Measurements from ENCODE around the gene TEAD1. TPM values are rescaled to one million over a fixed set of nuclear protein-coding genes. Genes with fewer than 3 reads are reported as not detected.

Gene TEAD1
- total and polyA plus RNA-seq, 2 experiments from 2014 or later: 24.5 to 103 TPM

- H3K4me3 Mint-ChIP-seq: no peak overlapping the region
- Histone ChIP-seq H4K20me1 (replicated peaks; ENCODE audit: insufficient read depth) (0 out of 2 replicates have a peak, but pooled peaks cover 2% of the 10 kb centered on the region), H3K9me2 (ENCODE audit: insufficient read depth) (no peaks in the 10 kb centered on the region), H2AFZ (no peak overlapping the region), H3K4me1 (ENCODE audit: insufficient read depth) (peaks cover 68% of the 10 kb centered on the region), H3F3A (replicated peaks; ENCODE audit: low read depth) (no peaks in the 10 kb centered on the region), H3K4me2 (no peak overlapping the region), H3K4me3 (no peak overlapping the region), H3K27ac (ENCODE audit: low read depth) (no peak overlapping the region), H3K36me3 (ENCODE audit: insufficient read depth) (no peaks in the 10 kb centered on the region), H3K27me3 (ENCODE audit: insufficient read depth) (no peaks in the 10 kb centered on the region), H3K79me2 (replicated peaks; ENCODE audit: insufficient read depth) (peaks cover 97% of the 10 kb centered on the region)
- H3K36me3 Mint-ChIP-seq (ENCODE audit: low read depth): no peaks in the 10 kb centered on the region; the same call in 2 of the 3 replicates
- TF ChIP-seq POLR2AphosphoS5 (IDR thresholded peaks at IDR 0.05; ENCODE audit: low read depth): no peak
- no peak for TF ChIP-seq ZNF462 (CRISPR knock-in tag; IDR thresholded peaks at IDR 0.05)
- no peak for TF ChIP-seq CREB1 (CRISPR knock-in tag; IDR thresholded peaks at IDR 0.05; ENCODE audit: low read depth)
- TF ChIP-seq, protein P1, sequence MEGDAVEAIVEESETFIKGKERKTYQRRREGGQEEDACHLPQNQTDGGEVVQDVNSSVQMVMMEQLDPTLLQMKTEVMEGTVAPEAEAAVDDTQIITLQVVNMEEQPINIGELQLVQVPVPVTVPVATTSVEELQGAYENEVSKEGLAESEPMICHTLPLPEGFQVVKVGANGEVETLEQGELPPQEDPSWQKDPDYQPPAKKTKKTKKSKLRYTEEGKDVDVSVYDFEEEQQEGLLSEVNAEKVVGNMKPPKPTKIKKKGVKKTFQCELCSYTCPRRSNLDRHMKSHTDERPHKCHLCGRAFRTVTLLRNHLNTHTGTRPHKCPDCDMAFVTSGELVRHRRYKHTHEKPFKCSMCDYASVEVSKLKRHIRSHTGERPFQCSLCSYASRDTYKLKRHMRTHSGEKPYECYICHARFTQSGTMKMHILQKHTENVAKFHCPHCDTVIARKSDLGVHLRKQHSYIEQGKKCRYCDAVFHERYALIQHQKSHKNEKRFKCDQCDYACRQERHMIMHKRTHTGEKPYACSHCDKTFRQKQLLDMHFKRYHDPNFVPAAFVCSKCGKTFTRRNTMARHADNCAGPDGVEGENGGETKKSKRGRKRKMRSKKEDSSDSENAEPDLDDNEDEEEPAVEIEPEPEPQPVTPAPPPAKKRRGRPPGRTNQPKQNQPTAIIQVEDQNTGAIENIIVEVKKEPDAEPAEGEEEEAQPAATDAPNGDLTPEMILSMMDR (conservative IDR thresholded peaks at IDR 0.05; ENCODE audit: low read depth in 2 of 2): no peak
- no peak for TF ChIP-seq EZH2 (IDR thresholded peaks at IDR 0.05; ENCODE audit: low read depth, unreplicated experiment)
- no peak for TF ChIP-seq JUNB (IDR thresholded peaks at IDR 0.05; ENCODE audit: unreplicated experiment)
- TF ChIP-seq ZNF331 (CRISPR knock-in tag; IDR thresholded peaks at IDR 0.05; ENCODE audit: low read depth): no peak
- TF ChIP-seq ETS1 (IDR thresholded peaks at IDR 0.05): no peak
- H3K27ac Mint-ChIP-seq: peak overlapping the region; percentile 44; the same call in 1 of the 2 replicates
- no peak for ATAC-seq
- no peaks in the 10 kb centered on the region for H3K9me3 Mint-ChIP-seq
- DNase-seq (ENCODE audit: low spot score): no peak
- peaks cover 72% of the 10 kb centered on the region for H3K4me1 Mint-ChIP-seq
- peaks cover 7% of the 10 kb centered on the region for H3K27me3 Mint-ChIP-seq (ENCODE audit: insufficient read depth, low read depth, poor library complexity)
Measured at GRCh38 chr11:12842933-12843636, 168.9 kb downstream of the TEAD1 start.
